Stimulated activated CD8-positive, alpha-beta memory T cell treated with anti-CD3 and anti-CD28 coated beads, Interleukin-4, amount 100 ng/mL, for 4 hours (primary cell): Measurements from ENCODE around the gene MKRN2.

Experiments
- DNase-seq, 2 donors: peaks; one replicate each; pipeline ENCODE4 v3.0.0-alpha.2; 2020; ENCODE audit warnings: low read depth in 2 of 2, low spot score in 1 of 2

The MKRN2 gene

DNA sequence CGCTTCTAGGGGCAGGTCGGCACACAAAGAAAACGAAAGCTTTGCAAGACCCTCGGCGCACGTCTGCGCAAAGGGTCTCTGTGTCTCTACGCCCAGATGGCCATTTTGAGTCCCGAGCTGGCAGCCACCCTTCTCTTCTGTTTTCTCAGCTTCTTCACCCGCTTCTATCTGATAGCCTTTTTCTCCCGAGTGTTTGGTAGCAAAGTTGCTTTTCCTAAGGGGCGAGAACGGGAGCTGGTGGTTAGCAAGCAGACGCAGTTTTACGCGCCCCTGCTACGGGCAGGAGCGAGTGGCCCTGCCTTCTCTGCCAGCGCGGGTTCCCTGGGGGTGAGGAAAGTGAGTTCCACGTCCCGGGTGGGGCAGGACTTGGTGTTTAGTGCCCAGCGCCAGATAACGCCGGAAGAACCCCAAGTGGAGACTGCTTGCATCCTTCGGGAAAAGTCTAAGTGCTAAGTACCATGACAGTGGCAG, 2.9 kb upstream of the MKRN2 start:
- DNase-seq: no peak

DNA sequence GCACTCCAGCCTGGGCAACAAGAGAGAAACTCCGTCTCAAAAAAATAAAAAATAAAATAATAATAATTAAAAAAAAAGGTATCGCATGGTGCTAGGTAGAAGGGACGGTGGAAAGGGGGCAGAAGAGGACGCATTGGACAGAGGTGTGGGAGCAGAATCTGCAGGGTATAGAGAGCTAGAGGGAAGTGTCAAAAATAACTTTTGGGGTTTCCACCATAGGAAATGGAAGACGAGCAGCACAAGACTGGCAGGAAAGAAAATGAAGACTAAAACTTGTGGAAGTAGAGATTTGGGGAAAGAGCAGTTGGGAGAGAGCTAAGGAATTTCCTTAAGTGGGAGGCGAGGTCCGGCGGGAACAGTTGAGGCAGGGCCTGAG, 585 bp upstream of the MKRN2 start:
- no peak for DNase-seq

DNA sequence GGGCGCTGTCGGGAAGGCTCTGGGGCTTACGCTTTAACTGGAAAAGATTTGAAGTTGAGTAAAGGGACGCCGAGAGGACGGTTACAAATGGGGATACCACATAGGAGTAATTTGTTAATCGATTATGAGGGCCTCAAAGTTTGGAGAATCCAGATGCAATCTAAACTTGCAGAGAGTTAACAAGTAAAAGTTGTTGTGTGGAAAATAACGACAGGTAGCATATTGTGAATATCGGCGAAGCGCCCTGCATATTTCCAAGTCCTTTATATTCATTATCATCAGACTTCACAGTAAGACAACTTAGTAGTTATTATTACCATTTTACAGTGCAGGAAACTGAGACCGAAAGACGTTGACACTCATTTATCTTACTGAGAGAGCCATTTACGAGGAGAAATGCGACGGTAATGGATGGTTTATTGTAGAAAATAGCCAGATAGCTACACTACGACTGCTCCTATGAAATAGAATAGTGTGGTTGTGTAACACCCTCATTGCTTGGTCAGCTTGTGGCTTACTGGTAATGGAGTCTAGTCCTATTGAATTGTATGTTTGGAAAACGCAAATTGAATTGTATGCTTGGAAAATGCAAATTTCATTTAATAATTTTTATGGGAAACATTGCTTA, 700 bp downstream of the MKRN2 start:
- DNase-seq: no peak

DNA sequence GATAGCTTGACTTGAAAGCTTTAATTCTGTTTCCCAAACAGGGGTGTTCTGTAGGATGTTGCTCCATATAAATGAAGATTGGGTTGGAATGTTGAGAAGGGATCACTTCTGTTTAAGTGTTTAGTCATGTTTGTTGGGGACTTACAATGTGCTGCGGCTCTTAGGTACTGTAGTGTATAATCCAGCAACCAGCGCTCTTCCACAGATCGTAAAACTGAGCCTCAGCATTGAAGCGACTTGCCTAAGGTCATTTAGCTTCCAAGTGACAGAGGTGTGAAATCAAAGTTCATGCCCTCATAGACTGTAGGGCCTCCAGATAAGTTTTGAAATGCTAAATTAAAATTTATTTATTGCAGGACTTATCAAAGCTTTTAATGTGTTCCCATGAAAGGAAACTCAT, 1.8 kb downstream of the MKRN2 start:
- no peak for DNase-seq

DNA sequence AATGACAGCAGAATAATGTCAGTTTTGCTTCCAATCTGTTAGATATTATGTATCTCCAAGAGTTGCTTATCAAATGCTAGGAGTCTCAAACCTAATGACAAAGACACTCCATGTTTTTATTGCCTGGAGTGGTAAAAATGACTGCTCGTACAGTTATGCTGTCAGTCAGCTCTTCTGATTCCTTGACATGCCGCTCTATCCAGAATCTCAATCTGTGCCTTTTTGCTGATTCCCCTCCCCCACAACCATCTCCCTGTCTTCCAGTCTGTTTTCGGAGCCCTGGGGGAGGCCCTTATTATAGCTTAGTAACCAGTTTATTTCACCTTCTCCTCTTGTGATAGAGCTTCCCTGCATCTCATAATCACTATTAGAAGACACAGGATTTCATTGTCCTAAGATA, 2.6 kb downstream of the MKRN2 start:
- DNase-seq: no peak

DNA sequence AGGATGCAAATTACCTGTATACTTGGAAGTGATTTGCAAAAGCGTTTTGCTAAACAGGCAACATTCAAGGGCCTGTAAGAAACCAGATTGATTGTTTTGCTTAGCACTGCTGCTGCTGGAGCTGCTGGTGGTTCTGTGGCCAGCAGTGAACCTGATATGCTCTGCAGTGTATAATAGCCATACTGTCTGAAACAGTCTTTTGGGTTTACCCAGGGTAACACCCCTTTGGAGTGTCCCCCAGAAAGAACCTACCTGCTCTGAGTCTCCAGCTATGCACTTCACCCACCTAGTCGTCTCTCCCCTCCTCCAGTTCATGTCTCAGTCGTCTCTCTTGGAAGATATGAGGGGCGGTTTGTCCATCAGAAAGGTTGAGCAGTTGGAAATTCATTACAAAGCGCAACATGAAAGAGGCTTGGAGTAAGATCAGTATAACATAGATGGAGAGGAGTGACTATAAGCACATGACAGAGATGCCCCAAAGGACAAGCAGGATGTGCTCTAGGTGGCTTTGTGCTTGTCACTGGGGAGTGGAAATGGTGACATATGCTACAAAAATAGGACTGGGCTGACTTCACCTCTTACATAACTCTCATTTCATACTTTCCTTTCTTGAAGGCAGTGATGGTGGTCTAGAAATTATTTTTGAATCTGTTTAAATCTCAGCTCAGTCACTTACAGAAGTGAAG, 3.8 kb downstream of the MKRN2 start:
- DNase-seq: no peak

DNA sequence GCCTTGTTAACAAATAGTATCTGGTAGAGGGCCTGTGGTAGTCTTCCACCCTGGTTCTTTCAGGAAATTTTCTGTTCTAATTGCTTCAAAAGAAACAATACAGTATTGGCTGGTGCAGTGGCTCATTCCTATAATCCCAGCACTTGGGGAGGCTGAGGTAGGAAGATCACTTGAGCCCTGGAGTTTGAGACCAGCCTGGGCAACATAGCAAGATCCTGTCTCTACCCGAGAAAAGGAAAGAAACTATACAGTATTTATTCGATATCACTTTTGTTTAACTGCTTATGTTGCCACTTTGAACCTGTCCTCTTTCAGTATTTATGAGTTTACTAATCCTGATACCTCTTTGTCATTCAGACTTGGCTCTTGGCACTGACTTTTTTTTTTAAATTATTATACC, 4.5 kb downstream of the MKRN2 start:
- DNase-seq: no peak

DNA sequence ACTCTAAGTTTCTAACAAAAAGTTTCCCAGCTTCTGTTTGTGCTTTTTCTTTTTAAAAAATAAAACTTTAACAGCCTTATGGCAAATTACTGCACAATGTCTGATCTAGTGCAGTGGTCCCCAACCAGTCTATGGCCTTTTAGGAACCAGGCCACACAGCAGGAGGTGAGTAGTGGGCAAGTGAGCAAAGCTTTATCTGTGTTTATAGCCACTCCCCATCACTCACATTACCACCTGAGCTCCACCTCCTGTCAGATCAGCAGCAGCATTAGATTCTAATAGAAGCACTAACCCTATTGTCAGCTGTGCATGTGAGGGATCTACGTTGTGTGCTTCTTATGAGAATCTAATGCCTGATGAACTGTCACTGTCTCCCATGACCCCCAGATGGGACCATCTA, 5.6 kb downstream of the MKRN2 start:
- no peak for DNase-seq

DNA sequence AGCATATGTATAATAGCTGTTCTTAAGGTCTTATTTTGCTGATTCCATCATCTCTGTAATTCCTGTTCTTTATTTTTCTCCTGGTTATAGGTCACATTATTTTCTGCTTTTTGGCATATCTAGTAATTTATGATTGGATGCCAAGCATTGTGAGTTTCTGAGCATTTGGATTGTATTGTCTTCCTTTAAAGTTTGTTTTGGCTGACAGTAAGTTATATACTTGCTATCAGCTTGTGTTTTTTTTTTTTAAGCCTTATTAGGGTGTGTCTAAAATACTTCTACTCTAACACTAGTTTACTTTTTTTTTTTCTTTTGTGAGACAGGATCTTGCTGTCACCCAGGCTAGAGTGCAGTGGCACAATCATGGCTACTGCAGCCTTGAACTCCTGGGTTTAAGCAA, 10.1 kb downstream of the MKRN2 start:
- no peak for DNase-seq

DNA sequence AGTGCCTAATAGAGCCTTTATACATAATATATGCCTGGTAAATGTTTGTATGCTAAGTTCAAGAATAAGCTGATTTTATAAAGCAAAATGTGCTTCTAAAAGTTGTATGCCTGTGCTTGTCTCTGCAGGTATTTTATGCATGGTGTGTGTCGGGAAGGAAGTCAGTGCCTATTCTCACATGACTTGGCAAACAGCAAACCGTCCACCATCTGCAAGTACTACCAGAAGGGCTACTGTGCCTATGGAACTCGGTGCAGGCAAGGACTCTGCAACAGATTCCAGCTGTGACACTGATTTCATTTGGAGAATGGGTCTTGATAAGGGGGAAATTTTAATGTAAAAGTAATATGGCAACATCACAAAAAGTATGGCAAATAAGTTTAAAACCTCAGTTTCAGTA, 11.9 kb downstream of the MKRN2 start:
- no peak for DNase-seq

DNA sequence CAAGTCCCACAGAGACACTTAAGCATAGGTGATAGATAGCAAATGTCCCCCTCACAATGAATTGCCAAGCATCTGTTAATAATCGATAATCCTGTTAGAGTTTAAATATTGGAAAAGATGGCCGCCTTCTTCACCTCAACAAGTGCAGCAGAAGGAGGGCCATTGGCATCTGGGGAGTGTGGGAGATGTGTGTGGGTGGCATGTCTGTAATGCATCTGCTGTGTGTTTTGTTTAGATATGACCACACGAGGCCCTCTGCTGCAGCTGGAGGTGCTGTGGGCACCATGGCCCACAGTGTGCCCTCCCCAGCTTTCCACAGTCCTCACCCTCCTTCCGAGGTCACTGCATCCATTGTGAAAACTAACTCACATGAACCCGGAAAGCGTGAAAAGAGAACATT, 12.9 kb downstream of the MKRN2 start:
- no peak for DNase-seq

DNA sequence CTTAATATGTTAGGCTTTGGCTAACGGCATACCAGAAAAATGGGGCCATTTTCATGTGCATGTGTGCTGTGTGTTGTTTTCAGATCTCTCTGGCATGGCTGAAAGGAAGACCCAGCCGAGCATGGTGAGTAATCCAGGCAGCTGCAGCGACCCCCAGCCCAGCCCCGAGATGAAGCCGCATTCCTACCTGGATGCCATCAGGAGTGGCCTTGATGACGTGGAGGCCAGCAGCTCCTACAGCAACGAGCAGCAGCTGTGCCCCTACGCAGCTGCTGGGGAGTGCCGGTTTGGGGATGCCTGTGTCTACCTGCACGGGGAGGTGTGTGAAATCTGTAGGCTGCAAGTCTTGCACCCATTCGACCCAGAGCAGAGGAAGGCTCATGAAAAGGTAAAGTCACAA, 15.1 kb downstream of the MKRN2 start:
- DNase-seq: no peak

DNA sequence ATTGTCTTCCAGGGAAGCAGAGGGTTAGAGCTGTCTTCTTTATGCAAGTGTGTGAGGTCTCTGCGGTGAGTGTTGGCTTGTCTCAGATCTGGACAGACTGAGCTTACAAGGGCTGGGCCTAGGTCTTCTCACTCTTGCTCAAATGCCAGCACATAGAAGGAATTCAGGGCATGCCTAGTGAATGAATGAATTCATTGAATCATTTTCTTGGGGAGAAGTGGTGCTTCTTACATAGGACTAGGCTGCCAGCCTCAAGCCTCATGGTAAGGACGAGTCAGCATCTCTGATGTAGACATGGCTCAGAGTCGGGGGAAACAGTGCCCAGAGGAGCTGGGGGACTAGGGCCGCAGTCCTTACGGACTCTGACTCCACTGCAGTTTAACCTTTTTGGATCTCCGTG, 17.2 kb downstream of the MKRN2 start:
- no peak for DNase-seq

DNA sequence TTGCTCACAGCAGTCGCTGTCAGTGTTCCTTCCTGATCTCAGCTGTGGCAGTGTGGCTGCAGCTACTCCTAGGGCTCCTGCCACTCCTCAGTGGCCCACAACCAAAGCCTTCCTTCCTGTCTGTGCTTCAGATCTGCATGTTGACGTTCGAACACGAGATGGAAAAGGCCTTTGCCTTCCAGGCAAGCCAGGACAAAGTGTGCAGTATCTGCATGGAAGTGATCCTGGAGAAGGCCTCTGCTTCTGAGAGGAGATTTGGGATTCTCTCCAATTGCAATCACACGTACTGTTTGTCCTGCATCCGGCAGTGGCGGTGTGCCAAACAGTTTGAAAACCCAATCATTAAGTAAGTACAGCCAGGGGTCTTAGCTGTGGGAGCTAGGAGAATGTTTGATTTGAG, 17.8 kb downstream of the MKRN2 start:
- DNase-seq: no peak

DNA sequence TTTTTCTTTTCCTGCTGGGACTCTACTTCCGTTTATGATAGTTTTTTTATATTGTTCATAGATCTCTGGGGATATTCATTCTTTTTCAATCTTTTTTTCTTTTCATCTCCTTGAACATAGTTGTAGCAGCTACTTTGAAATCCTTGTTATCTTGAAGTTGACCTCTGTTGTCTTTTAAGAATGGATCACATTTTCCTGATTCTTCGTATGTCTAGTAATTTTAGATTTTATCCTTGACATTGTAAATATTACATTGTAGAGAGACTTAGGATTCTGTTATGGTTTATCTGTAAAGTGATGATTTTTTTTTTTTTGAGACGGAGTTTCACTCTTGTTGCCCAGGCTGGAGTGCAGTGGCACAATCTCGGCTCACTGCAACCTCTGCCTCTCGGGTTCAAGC, 20.5 kb downstream of the MKRN2 start:
- DNase-seq: no peak

DNA sequence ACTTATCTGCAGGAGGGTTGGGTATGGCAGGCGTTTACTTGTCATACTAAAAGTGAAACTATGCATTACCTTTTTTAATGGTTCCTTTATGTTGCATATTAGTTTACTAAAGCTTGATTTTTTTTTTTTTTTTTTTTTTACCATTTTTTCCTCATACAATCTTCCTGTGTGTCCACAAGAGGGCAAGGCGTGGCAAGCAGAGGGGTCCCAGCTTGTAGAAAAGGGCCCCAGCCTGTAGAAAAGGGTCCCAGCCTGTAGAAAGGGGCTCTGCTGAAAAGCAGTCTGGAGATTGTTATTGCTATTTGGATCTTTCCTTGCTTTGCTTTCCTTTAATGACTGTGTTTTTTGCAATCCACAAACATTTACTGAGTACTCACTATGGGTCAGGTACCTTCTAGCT, 21.9 kb downstream of the MKRN2 start:
- DNase-seq: no peak

DNA sequence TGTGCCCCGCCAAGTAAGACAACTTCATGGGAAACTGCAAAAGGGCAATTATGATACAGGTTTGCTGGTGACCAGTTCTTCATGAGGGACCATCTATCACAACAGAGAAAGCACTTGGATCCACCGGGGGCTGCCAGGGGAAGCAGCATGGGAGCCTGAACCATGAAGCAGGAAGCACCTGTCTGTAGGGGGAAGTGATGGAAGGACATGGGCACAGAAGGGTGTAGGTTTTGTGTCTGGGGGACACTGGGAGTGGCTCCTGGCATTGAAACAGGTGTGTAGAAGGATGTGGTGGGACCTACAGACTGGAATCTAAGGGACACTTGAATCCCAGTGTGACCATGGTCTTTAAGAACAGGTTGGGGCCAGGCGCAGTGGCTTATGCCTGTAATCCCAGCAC, 22.6 kb downstream of the MKRN2 start:
- no peak for DNase-seq

DNA sequence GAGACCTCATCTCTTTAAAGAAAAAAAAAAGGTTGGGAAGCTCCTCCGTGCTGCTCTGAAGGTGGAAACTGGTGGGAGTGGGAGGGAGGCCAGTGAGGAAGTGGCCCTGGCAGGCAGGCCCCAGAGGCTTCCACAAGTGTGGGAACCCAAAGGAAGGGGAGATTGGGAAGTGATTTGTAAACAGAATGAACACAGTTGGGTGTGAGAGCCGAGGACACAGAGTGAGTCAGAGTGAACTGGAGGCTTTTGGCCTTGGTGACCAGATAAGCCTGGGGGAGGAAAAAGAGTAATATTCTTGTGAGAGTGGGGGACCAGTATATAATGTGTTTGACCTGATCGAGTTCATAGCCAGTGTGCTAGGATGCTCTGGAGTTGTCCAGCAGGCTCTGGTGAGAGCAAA, 23.0 kb downstream of the MKRN2 start:
- no peak for DNase-seq

DNA sequence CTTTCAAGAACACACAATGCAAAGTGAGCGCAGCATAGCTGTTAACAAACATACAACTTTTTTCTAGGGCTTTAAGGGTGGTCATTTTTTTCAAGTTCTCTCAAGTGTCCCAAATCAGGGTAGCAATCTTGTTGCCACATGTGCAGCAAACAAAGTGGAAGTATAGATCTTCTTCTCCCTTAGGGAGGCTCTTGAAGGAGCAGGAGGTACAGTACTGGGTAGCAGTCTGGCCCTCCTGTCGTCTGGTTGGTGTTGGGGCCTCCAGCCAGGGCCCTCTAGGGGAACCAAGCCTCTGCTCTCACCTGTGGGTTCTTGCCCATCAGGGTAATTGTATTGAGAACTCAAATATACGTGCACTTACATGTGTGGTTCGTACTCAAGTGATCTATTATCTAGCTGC, 25.8 kb downstream of the MKRN2 start:
- DNase-seq: no peak

DNA sequence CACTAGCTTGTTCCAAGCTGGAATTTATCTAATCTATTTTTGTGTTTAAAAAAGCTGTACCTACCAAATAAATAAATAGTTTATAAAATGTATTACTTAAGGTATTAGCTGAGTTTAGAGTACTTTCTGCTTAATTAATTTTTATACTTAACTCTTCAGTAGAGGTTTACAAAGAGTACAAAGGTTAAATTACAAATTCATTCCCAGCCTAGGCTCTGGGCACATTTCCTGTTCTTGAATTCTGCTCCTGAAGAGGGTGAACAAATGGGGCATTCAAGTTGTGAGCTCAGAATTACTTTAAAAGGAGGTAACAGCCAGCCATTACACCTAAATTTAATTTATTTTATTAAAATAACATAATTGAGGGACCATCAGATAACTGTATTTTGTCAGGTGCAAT, 26.4 kb downstream of the MKRN2 start:
- no peak for DNase-seq

DNA sequence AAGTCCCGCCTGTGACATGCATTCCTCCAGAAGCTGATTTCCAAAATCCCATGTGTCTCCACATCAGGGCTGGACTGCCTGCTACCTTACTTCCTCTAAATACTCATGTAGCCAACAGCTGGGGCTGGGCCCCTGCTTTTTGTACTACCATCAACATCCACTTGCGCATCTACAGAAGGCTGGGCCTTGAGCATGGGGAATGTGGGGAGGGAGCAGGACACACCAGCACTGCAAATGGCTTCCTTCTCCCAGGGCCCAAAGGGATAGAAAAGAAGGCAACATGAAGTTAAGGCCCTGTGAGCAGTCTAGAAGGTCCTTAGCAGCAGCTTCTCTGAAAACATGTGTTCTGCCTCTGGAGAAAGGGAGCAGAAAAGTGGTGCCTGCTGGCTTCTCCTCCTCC, 27.2 kb downstream of the MKRN2 start:
- no peak for DNase-seq

DNA sequence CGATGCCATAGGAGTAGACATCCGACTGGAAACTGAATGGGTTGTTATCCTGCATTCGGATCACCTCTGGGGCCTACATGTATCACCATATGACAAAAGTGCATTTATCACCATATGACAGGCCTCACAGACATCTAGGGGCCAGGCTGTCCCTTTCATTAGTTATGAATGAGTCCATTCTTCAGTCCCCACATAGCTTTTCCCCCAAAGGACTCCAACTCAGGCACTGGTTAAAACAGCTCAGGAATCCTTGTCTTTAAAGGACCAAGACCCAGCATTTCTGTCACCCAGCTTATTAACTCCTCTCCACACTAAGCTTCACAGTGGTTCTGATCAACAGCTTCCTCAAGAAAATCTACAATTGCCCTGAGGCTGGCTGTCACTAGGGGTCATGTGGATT, 28.3 kb downstream of the MKRN2 start:
- no peak for DNase-seq

DNA sequence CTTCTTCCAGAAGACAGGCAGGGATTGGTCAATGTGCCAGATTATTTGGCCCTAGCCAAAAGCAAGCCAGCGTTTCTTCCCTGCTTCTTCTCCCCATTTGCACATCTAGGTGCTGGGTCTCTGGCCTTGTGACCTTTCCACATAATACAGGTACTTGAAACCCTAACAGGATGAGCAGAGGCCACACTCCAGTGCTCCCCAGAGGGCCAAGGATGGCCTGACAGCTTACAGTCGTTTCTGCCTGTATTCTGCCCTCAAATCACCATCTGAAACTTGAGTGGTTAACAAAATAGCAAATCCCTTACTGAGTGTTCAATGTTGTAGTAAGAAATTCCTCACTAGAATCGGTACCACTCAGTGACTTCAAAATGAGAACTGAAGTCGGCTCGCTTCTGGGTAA, 29.1 kb downstream of the MKRN2 start:
- no peak for DNase-seq
